ENCODE data around the gene EVA1B. TPM values are rescaled to one million over a fixed set of nuclear protein-coding genes. Genes with fewer than 3 reads are reported as not detected.

The EVA1B gene
- total and polyA plus RNA-seq, 2 donors (not counting 3 experiments of a cell fraction or from before 2014, with no cell fraction given) = 64.7 to 132 TPM

DNA sequence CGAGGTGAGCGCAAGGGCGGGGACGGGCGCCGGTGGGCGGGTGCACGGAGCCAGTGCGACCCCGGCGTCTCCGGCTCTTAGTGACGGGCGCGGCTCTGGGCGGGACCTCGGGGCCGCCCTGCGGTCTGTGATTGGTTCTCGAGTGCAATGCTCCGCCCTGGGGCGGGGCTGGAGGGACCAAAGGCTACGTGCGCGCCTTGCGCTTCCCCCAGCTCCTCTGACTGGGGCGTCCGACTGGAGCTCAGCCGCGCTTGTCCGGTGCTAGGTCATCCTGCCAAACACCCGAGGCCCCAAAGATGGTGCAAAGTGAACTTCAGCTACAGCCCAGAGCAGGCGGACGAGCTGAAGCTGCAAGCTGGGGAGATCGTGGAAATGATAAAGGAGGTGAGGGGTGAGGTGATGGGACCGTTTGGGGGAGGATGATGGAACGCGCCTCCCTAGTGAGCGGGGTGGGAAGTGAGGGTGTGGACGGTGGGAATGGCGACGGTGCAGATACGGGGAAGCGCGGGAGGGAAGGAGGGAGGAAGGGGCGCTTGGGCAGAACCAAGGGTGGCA, 16.5 kb downstream of the EVA1B start:
- ChIA-PET POLR2A (interaction anchor here (0.6 to 1.0 kb wide), 3 partner anchors 15 to 82 kb away, joined by 3 to 6 read pairs (median 4); no protein-coding TSS in a partner anchor), CTCF (interaction anchor here (0.8 to 2.3 kb wide), 9 partner anchors 13 to 172 kb away, joined by 3 to 9 read pairs (median 6); no protein-coding TSS in a partner anchor)
- Histone ChIP-seq H3K9me3 (replicated peaks; ENCODE audit: control insufficient read depth, insufficient read depth, low read length) (no peaks in the 10 kb centered on the region), H3K79me2 (ENCODE audit: control insufficient read depth, insufficient read depth, low read length) (peaks cover 2% of the 10 kb centered on the region), H3K27ac (ENCODE audit: insufficient read depth, low read depth, low read length) (peak overlapping the region; percentile 16), H3K4me3 (replicated peaks in 1 of 3; ENCODE audit: insufficient read depth in 1 of 3, low read depth in 1 of 3, low read length in 3 of 3) (peak overlapping the region; percentile 43 to 52 (median 52)), H3K9ac (replicated peaks; ENCODE audit: extremely low read depth, insufficient read depth, low read length) (peak overlapping the region; percentile 17), H3K4me1 (ENCODE audit: control insufficient read depth, extremely low read depth, insufficient read depth, low read length) (peaks cover 15% of the 10 kb centered on the region), H3K9me1 (replicated peaks; ENCODE audit: control insufficient read depth, extremely low read depth, insufficient read depth, low read length) (no peaks in the 10 kb centered on the region), H3K4me2 (ENCODE audit: insufficient read depth, low read length) (peak overlapping the region; percentile 79), H2AFZ (ENCODE audit: low read depth, low read length) (peak overlapping the region; percentile 88), H3K36me3 (ENCODE audit: control insufficient read depth in 2 of 2, extremely low read depth in 1 of 2, insufficient read depth in 2 of 2, low read length in 2 of 2) (peaks cover 8 to 17% of the 10 kb centered on the region in 2 experiments), H3K27me3 (ENCODE audit: control insufficient read depth in 2 of 2, insufficient read depth in 2 of 2, low read length in 2 of 2) (no peaks in the 10 kb centered on the region), H4K20me1 (replicated peaks; ENCODE audit: control insufficient read depth, extremely low read depth, insufficient read depth, low read length) (no peaks in the 10 kb centered on the region)
- peak; percentile 97 for DNase-seq (ENCODE audit: low read depth, low spot score)
- dilution Hi-C loops (cut with MboI; ENCODE audit: extremely low pct_ligation_motif_present, low sequenced_read_pairs) (no loop called here), intact Hi-C loops (cut with micrococcal nuclease) (loop anchor here (1.0 to 2.0 kb wide), 4 partner anchors 16 to 114 kb away; partner anchors contain the start of gene EVA1B)
- no TSS peak for BruUV-seq (replicated peaks)
- TF ChIP-seq GATA2 (IDR thresholded peaks at IDR 0.05; ENCODE audit: insufficient read depth, insufficient read length, low read depth, low read length) (peak; percentile 28), FOS (IDR thresholded peaks at IDR 0.05; ENCODE audit: borderline replicate concordance, insufficient read depth, low read length) (no peak), POLR2A (IDR thresholded peaks at IDR 0.05; ENCODE audit: low read depth, low read length) (peak; percentile 95), POLR2AphosphoS5 (IDR thresholded peaks at IDR 0.05; ENCODE audit: insufficient read depth, low read depth, low read length) (peak; percentile 62)
- FAIRE-seq = peak; percentile 95

DNA sequence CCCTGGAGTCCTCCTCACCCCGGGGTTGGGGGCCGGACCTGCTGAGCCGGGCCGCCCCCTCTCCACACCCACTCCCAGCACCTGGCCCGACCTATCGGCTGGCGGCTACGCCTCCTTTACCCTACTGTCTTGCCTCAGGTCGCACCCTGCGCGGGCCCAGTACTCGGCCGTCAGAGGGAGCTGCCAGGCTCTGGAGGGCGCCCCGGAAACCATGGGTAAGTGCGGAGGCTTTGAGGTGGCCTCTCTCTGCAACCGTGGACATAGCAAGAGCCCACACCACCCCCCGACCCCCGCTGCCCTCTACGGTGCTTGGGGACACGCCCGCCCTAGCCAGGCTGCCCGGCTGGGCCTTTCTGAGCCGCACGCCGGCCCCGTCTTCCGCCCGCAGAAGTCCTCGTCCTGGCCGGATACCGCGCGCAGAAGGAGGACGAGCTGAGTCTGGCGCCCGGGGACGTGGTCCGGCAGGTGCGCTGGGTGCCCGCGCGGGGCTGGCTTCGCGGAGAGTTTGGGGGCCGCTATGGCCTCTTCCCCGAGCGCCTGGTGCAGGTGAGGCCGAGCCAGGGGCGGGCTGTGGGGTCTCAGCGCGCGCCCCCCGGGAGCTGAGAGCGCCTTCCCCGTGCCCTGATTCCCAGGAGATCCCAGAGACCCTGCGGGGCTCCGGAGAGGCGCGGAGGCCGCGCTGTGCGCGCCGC, 17.1 kb downstream of the EVA1B start, which contains the start of gene SH3D21:
SH3D21 (plus strand) TSS at position 159 of the 692 bp plus-strand sequence; CDS start at position 212, 53 bp downstream.
- H3K9me1 ChIP-seq (replicated peaks; ENCODE audit: control insufficient read depth, extremely low read depth, insufficient read depth, low read length) = no peaks in the 10 kb centered on the region
- no peak for TF ChIP-seq FOS (IDR thresholded peaks at IDR 0.05; ENCODE audit: borderline replicate concordance, insufficient read depth, low read length)
- no peak for TF ChIP-seq JUN (IDR thresholded peaks at IDR 0.05; ENCODE audit: borderline replicate concordance, insufficient read depth, insufficient read length, low read depth)
- no peak for TF ChIP-seq GATA2 (IDR thresholded peaks at IDR 0.05; ENCODE audit: insufficient read depth, insufficient read length, low read depth, low read length)
- TF ChIP-seq, protein P1, sequence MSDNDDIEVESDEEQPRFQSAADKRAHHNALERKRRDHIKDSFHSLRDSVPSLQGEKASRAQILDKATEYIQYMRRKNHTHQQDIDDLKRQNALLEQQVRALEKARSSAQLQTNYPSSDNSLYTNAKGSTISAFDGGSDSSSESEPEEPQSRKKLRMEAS (IDR thresholded peaks at IDR 0.05; ENCODE audit: insufficient read depth, insufficient read length) = no peak
- no peak for TF ChIP-seq POLR2AphosphoS5 (IDR thresholded peaks at IDR 0.05; ENCODE audit: insufficient read depth, low read depth, low read length)
- TF ChIP-seq POLR2A (IDR thresholded peaks at IDR 0.05; ENCODE audit: low read depth, low read length) = no peak
- TF ChIP-seq EZH2 (IDR thresholded peaks at IDR 0.05; ENCODE audit: borderline replicate concordance, low read depth, low read length, severe bottlenecking) = no peak
- TF ChIP-seq, protein P2, sequence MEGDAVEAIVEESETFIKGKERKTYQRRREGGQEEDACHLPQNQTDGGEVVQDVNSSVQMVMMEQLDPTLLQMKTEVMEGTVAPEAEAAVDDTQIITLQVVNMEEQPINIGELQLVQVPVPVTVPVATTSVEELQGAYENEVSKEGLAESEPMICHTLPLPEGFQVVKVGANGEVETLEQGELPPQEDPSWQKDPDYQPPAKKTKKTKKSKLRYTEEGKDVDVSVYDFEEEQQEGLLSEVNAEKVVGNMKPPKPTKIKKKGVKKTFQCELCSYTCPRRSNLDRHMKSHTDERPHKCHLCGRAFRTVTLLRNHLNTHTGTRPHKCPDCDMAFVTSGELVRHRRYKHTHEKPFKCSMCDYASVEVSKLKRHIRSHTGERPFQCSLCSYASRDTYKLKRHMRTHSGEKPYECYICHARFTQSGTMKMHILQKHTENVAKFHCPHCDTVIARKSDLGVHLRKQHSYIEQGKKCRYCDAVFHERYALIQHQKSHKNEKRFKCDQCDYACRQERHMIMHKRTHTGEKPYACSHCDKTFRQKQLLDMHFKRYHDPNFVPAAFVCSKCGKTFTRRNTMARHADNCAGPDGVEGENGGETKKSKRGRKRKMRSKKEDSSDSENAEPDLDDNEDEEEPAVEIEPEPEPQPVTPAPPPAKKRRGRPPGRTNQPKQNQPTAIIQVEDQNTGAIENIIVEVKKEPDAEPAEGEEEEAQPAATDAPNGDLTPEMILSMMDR (IDR thresholded peaks at IDR 0.05; ENCODE audit: extremely low read depth in 1 of 2, insufficient read depth in 1 of 2, low read depth in 1 of 2, low read length in 2 of 2) = no peak
- no peak for TF ChIP-seq MYC (IDR thresholded peaks at IDR 0.05; ENCODE audit: low read depth, low read length)
- H3K4me3 ChIP-seq (replicated peaks in 1 of 3; ENCODE audit: insufficient read depth in 1 of 3, low read depth in 1 of 3, low read length in 3 of 3) = peak within 1 kb of the TSS; percentile 43 to 52 (median 52)
- H3K79me2 ChIP-seq (ENCODE audit: control insufficient read depth, insufficient read depth, low read length) = peaks cover 6% of the 10 kb centered on the region
- no peaks in the 10 kb centered on the region for H4K20me1 ChIP-seq (replicated peaks; ENCODE audit: control insufficient read depth, extremely low read depth, insufficient read depth, low read length)
- peak within 1 kb of the TSS; percentile 16 for H3K27ac ChIP-seq (ENCODE audit: insufficient read depth, low read depth, low read length)
- no peaks in the 10 kb centered on the region for H3K9me3 ChIP-seq (replicated peaks; ENCODE audit: control insufficient read depth, insufficient read depth, low read length)
- intact Hi-C loops (cut with micrococcal nuclease) = loop anchor here (1.0 to 2.0 kb wide), 2 partner anchors 17 to 114 kb away; partner anchors contain the start of gene EVA1B
- peak; percentile 20 for DNase-seq (ENCODE audit: low read depth, low spot score)
- peak within 1 kb of the TSS; percentile 17 for H3K9ac ChIP-seq (replicated peaks; ENCODE audit: extremely low read depth, insufficient read depth, low read length)
- H3K27me3 ChIP-seq (ENCODE audit: control insufficient read depth in 2 of 2, insufficient read depth in 2 of 2, low read length in 2 of 2) = no peaks in the 10 kb centered on the region
- peak within 1 kb of the TSS; percentile 79 for H3K4me2 ChIP-seq (ENCODE audit: insufficient read depth, low read length)
- no peak for FAIRE-seq
- dilution Hi-C loops (cut with MboI; ENCODE audit: extremely low pct_ligation_motif_present, low sequenced_read_pairs) = no loop called here
- POLR2A ChIA-PET = interaction anchor here (0.7 to 1.0 kb wide), 2 partner anchors 16 to 82 kb away, joined by 3 to 4 read pairs; no protein-coding TSS in a partner anchor
- H3K4me1 ChIP-seq (ENCODE audit: control insufficient read depth, extremely low read depth, insufficient read depth, low read length) = peaks cover 15% of the 10 kb centered on the region
- peak within 1 kb of the TSS; percentile 88 for H2AFZ ChIP-seq (ENCODE audit: low read depth, low read length)
- no TSS peak for BruUV-seq (replicated peaks)
- H3K36me3 ChIP-seq (ENCODE audit: control insufficient read depth in 2 of 2, extremely low read depth in 1 of 2, insufficient read depth in 2 of 2, low read length in 2 of 2) = peaks cover 14 to 23% of the 10 kb centered on the region in 2 experiments
- CTCF ChIA-PET = interaction anchor here (0.8 to 2.3 kb wide), 10 partner anchors 13 to 171 kb away, joined by 3 to 9 read pairs (median 6); no protein-coding TSS in a partner anchor

All from endothelial cell of umbilical vein (primary cell).